ENCODE measurements around the gene GPR146.

GPR146 gene

DNA sequence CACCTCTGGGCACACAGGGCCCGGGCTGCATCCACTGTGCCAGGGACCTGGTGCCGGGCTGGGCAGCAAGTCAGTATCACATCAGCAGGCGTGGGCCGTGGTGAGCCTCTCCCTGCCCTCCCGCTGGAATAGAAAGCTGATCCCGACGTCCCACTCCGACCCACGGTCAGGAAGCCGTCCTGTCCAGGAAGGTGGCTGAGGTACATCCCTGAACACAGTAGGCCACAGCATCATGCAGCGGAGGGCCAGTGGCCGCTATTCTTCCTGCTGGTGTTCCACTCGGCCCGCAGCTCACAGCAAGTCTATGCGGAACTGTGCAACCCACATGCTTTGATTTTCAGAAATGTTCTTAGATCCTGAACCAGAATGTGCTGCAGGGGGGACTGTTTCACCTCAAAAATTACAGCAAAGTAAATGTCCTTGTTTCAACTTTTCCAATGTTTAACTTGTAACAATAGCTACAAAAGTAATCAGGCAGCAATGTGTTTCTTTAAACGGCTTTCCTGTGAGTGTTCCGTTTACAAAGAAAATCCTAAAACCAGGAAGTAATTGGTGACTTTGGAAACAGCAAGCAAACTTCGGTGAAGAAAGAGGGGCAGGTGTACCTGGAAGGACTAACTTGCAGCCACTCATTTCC, 676 bp upstream of the GPR146 start:
- TF ChIP-seq, protein P1, sequence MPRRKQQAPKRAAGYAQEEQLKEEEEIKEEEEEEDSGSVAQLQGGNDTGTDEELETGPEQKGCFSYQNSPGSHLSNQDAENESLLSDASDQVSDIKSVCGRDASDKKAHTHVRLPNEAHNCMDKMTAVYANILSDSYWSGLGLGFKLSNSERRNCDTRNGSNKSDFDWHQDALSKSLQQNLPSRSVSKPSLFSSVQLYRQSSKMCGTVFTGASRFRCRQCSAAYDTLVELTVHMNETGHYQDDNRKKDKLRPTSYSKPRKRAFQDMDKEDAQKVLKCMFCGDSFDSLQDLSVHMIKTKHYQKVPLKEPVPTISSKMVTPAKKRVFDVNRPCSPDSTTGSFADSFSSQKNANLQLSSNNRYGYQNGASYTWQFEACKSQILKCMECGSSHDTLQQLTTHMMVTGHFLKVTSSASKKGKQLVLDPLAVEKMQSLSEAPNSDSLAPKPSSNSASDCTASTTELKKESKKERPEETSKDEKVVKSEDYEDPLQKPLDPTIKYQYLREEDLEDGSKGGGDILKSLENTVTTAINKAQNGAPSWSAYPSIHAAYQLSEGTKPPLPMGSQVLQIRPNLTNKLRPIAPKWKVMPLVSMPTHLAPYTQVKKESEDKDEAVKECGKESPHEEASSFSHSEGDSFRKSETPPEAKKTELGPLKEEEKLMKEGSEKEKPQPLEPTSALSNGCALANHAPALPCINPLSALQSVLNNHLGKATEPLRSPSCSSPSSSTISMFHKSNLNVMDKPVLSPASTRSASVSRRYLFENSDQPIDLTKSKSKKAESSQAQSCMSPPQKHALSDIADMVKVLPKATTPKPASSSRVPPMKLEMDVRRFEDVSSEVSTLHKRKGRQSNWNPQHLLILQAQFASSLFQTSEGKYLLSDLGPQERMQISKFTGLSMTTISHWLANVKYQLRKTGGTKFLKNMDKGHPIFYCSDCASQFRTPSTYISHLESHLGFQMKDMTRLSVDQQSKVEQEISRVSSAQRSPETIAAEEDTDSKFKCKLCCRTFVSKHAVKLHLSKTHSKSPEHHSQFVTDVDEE (CRISPR knock-in tag; IDR thresholded peaks at IDR 0.05), result no peak
- TF ChIP-seq PPARA (CRISPR knock-in tag; IDR thresholded peaks at IDR 0.05; ENCODE audit: borderline replicate concordance), result no peak
- TF ChIP-seq BACH2 (CRISPR knock-in tag; IDR thresholded peaks at IDR 0.05; ENCODE audit: borderline replicate concordance), result no peak
- no peak for TF ChIP-seq ISL1 (CRISPR knock-in tag; IDR thresholded peaks at IDR 0.05)
- TF ChIP-seq TOX (CRISPR knock-in tag; IDR thresholded peaks at IDR 0.05; ENCODE audit: borderline replicate concordance), result no peak
- TF ChIP-seq, protein P2, sequence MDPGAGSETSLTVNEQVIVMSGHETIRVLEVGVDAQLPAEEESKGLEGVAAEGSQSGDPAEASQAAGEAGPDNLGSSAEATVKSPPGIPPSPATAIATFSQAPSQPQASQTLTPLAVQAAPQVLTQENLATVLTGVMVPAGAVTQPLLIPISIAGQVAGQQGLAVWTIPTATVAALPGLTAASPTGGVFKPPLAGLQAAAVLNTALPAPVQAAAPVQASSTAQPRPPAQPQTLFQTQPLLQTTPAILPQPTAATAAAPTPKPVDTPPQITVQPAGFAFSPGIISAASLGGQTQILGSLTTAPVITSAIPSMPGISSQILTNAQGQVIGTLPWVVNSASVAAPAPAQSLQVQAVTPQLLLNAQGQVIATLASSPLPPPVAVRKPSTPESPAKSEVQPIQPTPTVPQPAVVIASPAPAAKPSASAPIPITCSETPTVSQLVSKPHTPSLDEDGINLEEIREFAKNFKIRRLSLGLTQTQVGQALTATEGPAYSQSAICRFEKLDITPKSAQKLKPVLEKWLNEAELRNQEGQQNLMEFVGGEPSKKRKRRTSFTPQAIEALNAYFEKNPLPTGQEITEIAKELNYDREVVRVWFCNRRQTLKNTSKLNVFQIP (CRISPR knock-in tag; IDR thresholded peaks at IDR 0.05; ENCODE audit: borderline replicate concordance, low read depth), result no peak
- no peak for ATAC-seq

DNA sequence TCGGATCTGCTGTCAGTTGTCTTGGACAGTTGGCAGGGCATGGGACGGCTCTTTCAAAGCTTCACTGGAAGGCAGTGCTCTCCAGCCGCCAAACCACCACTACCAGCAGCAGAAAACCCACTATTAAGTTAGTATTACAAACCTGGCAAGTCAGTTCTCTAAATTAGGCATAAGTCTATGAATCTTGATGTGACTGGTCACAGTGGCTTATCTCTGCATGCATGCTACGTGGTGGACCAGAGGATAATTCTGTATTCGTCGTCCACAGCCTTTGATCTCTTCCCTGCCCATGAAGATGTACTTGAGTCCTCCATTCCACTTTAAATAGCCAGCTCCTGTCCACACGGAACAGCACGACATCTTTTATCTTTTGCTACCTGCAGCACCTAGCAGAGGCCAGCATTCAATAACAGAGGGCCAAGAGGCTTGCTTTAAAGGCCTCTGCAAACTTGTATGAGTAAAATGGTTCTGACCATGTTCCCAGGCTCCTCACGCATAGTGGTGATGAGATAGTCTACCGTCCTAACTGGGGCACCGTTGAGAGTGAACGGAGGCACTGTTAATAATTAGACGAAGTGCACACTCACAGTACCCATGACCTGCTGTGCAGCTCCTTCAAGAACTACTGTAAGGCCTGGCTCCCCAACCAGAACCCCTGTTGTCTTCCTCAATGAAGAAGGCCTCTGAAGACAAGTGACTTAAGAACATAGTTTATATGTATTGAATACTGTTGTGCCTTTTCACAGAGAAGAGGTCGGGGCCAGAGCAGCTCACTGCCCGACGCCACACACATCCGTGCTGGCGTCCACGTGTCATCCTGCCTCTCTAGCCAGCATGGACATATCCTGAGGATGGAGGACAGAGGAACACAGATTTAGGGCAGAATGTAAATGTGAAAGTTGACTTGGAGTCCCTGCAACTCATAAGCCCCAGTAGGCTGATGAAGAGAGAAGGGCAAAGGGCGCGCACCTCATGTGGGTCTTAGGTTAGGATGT, 1.0 kb downstream of the GPR146 start:
- ATAC-seq, result no peak

More for the DNA sequence above, 1.0 kb downstream of the GPR146 start:
- no peak for TF ChIP-seq OSR1 (CRISPR knock-in tag; IDR thresholded peaks at IDR 0.05)
- TF ChIP-seq, protein P3, sequence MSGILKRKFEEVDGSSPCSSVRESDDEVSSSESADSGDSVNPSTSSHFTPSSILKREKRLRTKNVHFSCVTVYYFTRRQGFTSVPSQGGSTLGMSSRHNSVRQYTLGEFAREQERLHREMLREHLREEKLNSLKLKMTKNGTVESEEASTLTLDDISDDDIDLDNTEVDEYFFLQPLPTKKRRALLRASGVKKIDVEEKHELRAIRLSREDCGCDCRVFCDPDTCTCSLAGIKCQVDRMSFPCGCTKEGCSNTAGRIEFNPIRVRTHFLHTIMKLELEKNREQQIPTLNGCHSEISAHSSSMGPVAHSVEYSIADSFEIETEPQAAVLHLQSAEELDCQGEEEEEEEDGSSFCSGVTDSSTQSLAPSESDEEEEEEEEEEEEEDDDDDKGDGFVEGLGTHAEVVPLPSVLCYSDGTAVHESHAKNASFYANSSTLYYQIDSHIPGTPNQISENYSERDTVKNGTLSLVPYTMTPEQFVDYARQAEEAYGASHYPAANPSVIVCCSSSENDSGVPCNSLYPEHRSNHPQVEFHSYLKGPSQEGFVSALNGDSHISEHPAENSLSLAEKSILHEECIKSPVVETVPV (CRISPR knock-in tag; IDR thresholded peaks at IDR 0.05), result no peak
- no peak for TF ChIP-seq PPARA (CRISPR knock-in tag; IDR thresholded peaks at IDR 0.05; ENCODE audit: borderline replicate concordance)
- no peak for TF ChIP-seq ISL1 (CRISPR knock-in tag; IDR thresholded peaks at IDR 0.05)
- TF ChIP-seq ZFP30 (CRISPR knock-in tag; IDR thresholded peaks at IDR 0.05), result no peak
- TF ChIP-seq, protein P2 (CRISPR knock-in tag; IDR thresholded peaks at IDR 0.05; ENCODE audit: borderline replicate concordance, low read depth), result no peak
- TF ChIP-seq, protein P4, sequence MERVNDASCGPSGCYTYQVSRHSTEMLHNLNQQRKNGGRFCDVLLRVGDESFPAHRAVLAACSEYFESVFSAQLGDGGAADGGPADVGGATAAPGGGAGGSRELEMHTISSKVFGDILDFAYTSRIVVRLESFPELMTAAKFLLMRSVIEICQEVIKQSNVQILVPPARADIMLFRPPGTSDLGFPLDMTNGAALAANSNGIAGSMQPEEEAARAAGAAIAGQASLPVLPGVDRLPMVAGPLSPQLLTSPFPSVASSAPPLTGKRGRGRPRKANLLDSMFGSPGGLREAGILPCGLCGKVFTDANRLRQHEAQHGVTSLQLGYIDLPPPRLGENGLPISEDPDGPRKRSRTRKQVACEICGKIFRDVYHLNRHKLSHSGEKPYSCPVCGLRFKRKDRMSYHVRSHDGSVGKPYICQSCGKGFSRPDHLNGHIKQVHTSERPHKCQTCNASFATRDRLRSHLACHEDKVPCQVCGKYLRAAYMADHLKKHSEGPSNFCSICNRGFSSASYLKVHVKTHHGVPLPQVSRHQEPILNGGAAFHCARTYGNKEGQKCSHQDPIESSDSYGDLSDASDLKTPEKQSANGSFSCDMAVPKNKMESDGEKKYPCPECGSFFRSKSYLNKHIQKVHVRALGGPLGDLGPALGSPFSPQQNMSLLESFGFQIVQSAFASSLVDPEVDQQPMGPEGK (CRISPR knock-in tag; IDR thresholded peaks at IDR 0.05; ENCODE audit: borderline replicate concordance), result no peak
- no peak for TF ChIP-seq ZFP3 (CRISPR knock-in tag; IDR thresholded peaks at IDR 0.05)
- TF ChIP-seq, protein P5, sequence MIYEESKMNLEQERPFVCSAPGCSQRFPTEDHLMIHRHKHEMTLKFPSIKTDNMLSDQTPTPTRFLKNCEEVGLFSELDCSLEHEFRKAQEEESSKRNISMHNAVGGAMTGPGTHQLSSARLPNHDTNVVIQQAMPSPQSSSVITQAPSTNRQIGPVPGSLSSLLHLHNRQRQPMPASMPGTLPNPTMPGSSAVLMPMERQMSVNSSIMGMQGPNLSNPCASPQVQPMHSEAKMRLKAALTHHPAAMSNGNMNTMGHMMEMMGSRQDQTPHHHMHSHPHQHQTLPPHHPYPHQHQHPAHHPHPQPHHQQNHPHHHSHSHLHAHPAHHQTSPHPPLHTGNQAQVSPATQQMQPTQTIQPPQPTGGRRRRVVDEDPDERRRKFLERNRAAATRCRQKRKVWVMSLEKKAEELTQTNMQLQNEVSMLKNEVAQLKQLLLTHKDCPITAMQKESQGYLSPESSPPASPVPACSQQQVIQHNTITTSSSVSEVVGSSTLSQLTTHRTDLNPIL (CRISPR knock-in tag; IDR thresholded peaks at IDR 0.05; ENCODE audit: low read depth), result no peak
- TF ChIP-seq RARB (CRISPR knock-in tag; IDR thresholded peaks at IDR 0.05), result no peak
- no peak for TF ChIP-seq ESRRG (CRISPR knock-in tag; IDR thresholded peaks at IDR 0.05)
- no peak for TF ChIP-seq SNAI2 (CRISPR knock-in tag; IDR thresholded peaks at IDR 0.05)
- no peak for TF ChIP-seq ARNTL (CRISPR knock-in tag; IDR thresholded peaks at IDR 0.05; ENCODE audit: borderline replicate concordance, low read depth)
- TF ChIP-seq ZC3H10 (CRISPR knock-in tag; IDR thresholded peaks at IDR 0.05), result no peak
- TF ChIP-seq BACH2 (CRISPR knock-in tag; IDR thresholded peaks at IDR 0.05; ENCODE audit: borderline replicate concordance), result no peak
